GM12864 (cell line): ENCODE results near the gene KCTD7.
"Not testable (repeated sequence)": the region's sequence is repeated elsewhere in the genome, so short reads cannot be mapped to it uniquely, and the experiment has no call there.

Experiments used
- DNase-seq: peaks from one replicate; pipeline ENCODE4 v3.0.0-alpha.2; 2011; ENCODE audit warnings: low read depth
- H3K4me3 ChIP-seq: 2 replicates; pipeline ENCODE4 v1.5.1; 2011; ENCODE audit warnings: mild to moderate bottlenecking, low read depth, low read length, control low read depth
- TF ChIP-seq, protein P1 (sequence below): IDR thresholded peaks from 2 replicates; pipeline ENCODE4 v1.5.1; 2011; ENCODE audit warnings: low read depth, mild to moderate bottlenecking, moderate library complexity, low read length, control low read depth, inconsistent platforms; ENCODE audit errors: missing control alignments

Gene KCTD7

DNA sequence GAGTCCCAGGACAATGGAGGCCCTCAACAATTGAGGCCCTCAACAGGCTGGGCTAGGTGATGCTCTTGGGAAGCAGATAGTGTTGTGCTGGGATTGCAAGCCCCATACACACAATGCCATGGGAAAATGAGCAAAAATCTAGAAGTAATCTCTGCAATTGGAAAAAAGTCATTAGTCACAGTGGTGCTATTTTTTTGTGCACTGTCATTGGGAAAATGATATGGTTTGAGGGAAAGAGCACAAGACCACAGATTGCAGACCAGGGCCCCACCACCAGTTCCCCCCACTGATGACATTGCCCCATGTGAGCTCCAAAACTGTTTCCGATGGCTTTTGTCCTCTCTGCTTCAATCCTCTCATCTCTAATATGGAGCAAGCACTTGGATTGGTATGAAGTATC lies 1.9 kb downstream of the KCTD7 start:
- TF ChIP-seq, protein P1, sequence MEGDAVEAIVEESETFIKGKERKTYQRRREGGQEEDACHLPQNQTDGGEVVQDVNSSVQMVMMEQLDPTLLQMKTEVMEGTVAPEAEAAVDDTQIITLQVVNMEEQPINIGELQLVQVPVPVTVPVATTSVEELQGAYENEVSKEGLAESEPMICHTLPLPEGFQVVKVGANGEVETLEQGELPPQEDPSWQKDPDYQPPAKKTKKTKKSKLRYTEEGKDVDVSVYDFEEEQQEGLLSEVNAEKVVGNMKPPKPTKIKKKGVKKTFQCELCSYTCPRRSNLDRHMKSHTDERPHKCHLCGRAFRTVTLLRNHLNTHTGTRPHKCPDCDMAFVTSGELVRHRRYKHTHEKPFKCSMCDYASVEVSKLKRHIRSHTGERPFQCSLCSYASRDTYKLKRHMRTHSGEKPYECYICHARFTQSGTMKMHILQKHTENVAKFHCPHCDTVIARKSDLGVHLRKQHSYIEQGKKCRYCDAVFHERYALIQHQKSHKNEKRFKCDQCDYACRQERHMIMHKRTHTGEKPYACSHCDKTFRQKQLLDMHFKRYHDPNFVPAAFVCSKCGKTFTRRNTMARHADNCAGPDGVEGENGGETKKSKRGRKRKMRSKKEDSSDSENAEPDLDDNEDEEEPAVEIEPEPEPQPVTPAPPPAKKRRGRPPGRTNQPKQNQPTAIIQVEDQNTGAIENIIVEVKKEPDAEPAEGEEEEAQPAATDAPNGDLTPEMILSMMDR = no peak
- H3K4me3 ChIP-seq = no peak overlapping the region
- DNase-seq = no peak

DNA sequence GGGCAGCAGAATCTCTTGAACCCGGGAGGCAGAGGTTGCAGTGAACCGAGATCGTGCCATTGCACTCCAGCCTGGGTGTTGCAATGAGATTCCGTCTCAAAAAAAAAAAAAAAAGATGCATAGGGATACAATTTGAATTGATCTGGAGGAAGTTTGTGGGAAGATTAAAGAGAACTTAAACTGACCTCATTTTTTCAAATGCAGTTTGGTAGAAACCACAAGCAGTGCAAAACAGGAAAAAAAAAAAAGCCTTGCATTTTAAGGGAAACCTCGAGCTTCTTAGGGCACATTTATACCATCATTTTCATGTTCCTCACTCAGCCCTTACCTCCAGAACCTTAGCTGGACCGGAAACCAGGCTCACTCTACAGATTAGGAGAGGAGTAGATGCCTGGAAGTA lies 2.8 kb downstream of the KCTD7 start:
- H3K4me3 ChIP-seq = no peak overlapping the region
- DNase-seq = no peak
- TF ChIP-seq, protein P1 = no peak

DNA sequence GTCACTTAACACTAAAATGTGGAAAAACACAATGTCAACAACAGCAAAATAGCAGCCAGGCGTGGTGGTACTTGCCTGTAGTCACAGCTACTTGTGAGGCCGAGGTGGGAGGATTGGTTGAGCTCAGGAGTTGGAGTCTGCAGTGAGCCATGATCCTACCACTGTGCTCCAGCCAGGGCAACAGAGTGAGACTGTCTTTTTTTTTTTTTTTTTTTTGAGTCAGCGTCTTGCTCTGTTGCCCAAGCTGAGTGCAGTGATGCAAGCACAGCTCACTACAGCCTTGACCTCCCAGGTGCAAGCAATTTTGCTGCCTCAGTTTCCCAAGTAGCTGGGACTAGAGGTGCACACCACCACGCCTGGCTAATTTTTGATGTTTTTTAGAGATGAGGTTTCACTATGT lies 6.1 kb downstream of the KCTD7 start:
- no peak overlapping the region for H3K4me3 ChIP-seq
- TF ChIP-seq, protein P1 = no peak
- DNase-seq = no peak

DNA sequence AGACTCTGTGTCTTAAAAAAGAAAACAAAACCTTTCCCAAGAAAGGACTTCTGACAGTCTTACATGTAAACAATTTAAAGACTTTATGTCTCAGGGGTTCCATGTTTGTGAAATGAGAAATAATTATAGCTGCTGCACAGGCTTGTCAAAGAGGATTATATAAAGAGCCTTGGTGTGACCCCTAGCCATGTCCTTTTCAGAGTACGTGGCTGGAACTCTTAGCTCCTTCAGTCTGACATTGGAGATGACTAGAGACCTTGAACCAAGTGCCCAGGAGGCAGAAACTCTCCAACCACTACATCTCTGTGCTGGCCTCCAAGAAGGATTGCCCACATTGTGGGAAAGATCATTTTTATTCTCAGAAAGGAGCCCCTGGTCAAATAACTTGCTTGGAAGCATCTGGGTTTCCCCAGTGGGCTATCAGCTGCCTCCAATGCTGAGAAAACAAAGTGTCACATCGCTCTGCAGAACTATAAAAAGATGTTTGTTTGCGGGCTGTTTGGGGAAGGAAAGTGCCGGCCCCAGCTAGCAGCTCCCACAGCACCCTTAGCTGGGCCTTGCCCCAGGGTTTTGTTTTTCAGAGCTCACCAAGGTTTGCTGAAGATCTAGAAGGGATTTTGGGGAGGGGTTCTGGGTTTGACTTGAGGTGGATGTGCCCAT lies 6.8 kb downstream of the KCTD7 start:
- not testable (repeated sequence) for H3K4me3 ChIP-seq, DNase-seq

DNA sequence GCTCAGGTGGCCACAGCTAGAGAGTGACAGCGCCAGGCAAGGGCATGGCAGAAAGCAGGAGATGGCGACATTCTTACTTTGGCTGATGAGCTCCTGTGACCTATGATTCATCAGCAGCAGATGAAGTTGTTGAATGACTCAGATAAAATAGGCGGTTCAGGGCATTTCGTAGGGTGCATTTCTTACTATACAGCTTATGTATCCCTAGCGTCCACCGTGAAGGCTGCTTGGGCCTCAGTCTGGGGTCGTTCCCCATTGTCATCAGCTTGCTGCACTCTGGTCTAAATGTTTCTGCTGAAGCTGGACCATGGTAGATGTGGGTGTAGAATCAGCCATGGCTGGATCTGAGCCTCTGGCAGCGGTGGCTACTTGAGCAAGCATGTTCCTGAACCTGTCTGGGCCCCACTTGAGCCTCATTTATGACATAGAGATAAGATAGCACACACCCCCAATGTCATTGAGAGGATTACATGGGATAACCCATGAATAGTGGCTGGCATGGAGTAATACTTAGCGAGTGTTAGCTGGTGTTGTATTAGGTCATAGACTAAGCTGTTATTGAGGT lies 7.4 kb downstream of the KCTD7 start:
- DNase-seq, H3K4me3 ChIP-seq: not testable (repeated sequence)

DNA sequence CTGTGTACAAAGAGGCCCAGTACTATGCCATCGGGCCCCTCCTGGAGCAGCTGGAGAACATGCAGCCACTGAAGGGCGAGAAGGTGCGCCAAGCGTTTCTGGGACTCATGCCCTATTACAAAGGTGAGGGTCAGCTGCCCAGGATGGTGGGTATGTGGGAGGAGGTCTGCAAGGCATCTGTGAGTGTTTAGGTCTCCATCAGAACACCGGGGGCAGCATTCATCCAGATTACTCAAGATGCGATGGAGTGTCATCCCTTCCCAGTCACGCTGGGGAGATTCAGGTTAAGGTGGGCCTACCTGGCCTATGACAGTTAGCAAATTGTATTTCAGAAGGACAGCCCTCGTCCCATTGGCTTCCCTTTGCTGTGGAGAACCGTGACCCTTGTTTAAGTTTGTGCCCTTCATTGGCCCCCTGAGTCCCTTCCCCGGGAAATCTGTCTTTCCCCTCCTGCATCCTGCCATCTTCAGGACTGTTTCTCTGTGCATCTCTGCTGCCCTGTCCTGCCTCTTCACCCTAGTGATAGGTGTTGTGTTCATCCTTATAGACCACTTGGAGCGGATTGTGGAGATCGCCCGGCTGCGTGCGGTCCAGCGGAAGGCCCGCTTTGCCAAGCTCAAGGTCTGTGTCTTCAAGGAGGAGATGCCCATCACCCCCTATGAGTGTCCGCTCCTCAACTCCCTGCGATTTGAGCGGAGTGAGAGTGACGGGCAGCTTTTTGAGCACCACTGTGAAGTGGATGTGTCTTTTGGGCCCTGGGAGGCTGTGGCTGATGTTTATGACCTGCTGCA lies 9.8 kb downstream of the KCTD7 start:
- DNase-seq = no peak
- H3K4me3 ChIP-seq = no peak overlapping the region
- TF ChIP-seq, protein P1 = peak; percentile 2

DNA sequence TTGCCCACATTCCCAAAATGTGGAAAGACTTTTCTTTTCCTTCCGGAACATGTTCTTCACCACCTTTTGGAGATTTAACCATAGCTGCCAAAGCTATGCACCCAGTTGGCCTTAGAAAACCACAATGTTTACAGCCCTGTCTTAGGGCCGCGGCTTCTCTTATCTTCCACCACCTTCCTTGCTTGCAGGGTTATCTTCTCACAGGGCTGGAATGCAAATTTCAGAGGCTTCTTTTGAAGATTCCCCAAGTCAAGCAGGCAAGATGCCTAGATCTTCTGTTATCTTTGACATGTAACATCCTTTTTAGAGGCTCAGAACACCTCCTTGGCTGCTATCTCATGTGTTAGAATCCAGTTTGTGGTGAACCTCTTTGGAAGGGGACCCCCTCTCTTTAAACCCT lies 11.1 kb downstream of the KCTD7 start:
- TF ChIP-seq, protein P1 = no peak
- no peak for DNase-seq
- H3K4me3 ChIP-seq = no peak overlapping the region
